GM19467 (cell line): Measurements from ENCODE around the gene JMJD7.

Experiments used
- ATAC-seq: cut with Tn5 transposase; IDR thresholded peaks from one replicate; pipeline ENCODE4 v1.9.1; 2021; ENCODE audit warnings: mild to moderate bottlenecking, moderate library complexity; ENCODE audit not compliant: unreplicated experiment

Gene JMJD7

GRCh38 chr15:41879321-41879845 is 51.5 kb downstream of the JMJD7 start:
- no peak for ATAC-seq

- ATAC-seq: no peak
Measured at GRCh38 chr15:41880156-41880877, 52.4 kb downstream of the JMJD7 start.

- no peak for ATAC-seq
Measured at GRCh38 chr15:41881086-41881485, 53.2 kb downstream of the JMJD7 start.

- ATAC-seq: no peak
Measured at GRCh38 chr15:41881550-41881919, 53.6 kb downstream of the JMJD7 start.

GRCh38 chr15:41881920-41882688 is 54.2 kb downstream of the JMJD7 start:
- no peak for ATAC-seq

GRCh38 chr15:41882689-41883483 is 55.0 kb downstream of the JMJD7 start:
- ATAC-seq: no peak

GRCh38 chr15:41883484-41883825 is 55.6 kb downstream of the JMJD7 start:
- ATAC-seq: no peak

GRCh38 chr15:41884458-41884857 is 56.6 kb downstream of the JMJD7 start:
- no peak for ATAC-seq

GRCh38 chr15:41885321-41885720 is 57.4 kb downstream of the JMJD7 start:
- ATAC-seq: no peak

- ATAC-seq: no peak
Measured at GRCh38 chr15:41885841-41886240, 57.9 kb downstream of the JMJD7 start.

GRCh38 chr15:41886741-41887140 is 58.8 kb downstream of the JMJD7 start:
- no peak for ATAC-seq

- no peak for ATAC-seq
Measured at GRCh38 chr15:41887161-41887560, 59.3 kb downstream of the JMJD7 start.
